ENCODE results near the gene RCN1.

DNA sequence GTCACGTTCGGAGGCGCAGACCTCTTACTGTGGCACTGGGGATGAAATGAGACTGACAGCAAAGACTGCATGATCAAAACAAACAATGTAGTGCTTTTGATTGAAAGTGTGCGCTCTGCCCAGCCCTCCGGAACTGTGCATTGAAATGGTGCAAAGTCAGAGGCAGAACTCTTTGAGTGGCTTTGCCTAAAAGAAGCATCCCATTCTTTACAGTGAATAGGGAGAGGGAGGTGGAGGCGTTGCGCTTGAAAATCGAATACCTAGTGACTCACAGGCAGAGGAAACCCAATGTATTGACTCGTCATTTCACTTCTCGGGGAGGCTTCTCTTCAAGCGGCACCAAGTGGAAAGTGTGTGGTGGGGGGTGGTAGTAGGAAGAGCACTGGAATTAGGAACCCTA is 10.9 kb downstream of the RCN1 start:
- TF ChIP-seq POLR2AphosphoS5 (IDR thresholded peaks at IDR 0.05; ENCODE audit: low read depth) (no peak), ZNF462 (CRISPR knock-in tag; IDR thresholded peaks at IDR 0.05) (no peak), CTCF (conservative IDR thresholded peaks at IDR 0.05; ENCODE audit: low read depth in 2 of 2) (no peak), EZH2 (IDR thresholded peaks at IDR 0.05; ENCODE audit: low read depth, unreplicated experiment) (no peak), STAT1 (IDR thresholded peaks at IDR 0.05; ENCODE audit: unreplicated experiment) (no peak)
